DMS114 treated with DMSO at 0.1 percent for 48 hours (cell line): Measurements from ENCODE around the gene FCN1.

Source experiments
- DNase-seq: peaks from one replicate; lab custom pipeline; 2025; ENCODE audit not compliant: unreplicated experiment; lab: John Stamatoyannopoulos, UW

The FCN1 gene

GRCh38 chr9:134937566-134938345 is 20.0 kb upstream of the FCN1 start:
- DNase-seq: no peak

- no peak for DNase-seq
Measured at GRCh38 chr9:134937164-134937555, 19.4 kb upstream of the FCN1 start.

GRCh38 chr9:134936346-134937163 is 18.8 kb upstream of the FCN1 start:
- no peak for DNase-seq

GRCh38 chr9:134935701-134936345 is 18.1 kb upstream of the FCN1 start:
- no peak for DNase-seq

DNA sequence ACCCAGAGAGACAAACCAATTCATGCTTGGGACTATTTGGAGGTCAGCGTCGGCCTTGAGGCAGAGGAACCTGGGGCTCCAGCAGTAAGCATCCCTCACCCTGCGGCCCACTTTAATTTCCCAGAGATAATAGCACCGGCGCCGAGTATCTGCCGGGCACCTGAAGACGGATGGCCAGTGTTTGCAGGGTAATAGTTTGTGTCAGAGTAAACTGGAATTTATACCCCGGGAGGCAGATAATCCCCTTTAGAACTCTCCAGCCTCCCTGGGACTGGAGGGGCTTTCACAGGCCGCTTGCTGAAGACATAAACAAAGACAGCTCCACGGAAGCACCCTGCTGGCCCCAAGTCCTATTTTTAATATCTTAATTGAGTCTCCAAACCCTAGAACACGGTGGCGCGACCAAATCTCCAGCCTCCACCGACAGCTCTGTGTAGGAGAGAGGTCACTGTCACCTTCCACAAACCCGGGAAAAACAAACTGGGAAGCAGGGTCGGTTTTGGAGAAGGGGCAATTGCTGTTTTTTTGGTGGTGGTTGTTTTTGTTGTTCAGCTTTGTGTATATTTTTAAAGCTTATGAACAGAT is 17.4 kb upstream of the FCN1 start:
- DNase-seq: no peak

DNA sequence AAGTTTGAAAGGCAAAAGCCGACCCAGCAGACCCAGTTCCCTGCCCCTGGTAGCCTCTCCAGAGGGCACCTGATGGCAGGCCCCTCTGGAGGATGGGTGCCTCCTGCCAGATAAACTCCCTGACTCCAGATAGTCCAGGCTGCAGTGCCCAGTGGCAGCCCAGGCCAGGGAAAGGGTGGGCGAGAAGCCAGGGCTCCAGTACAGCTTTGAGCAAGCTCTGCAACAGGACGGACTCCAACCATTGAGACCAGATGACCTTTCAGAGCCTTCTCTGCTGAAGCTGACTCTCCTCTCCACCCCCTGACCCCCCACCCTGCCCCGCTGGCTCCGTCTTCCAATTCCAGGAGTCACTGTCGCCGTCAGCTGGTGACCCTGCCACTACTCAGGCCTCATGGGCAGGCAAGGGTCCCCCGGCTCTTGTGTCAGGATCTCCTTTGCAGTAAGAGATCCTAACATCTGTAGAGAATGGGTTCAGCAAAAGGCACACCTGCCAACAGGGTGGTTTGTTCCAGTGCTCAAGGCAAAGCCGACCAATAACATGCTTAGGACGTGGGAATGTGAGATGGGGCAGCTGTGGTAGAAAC is 15.5 kb upstream of the FCN1 start:
- no peak for DNase-seq

GRCh38 chr9:134932606-134933005 is 14.9 kb upstream of the FCN1 start:
- DNase-seq: no peak

- DNase-seq: no peak
Measured at GRCh38 chr9:134932171-134932570, 14.5 kb upstream of the FCN1 start.

- no peak for DNase-seq
Measured at GRCh38 chr9:134930398-134930797, 12.7 kb upstream of the FCN1 start.

DNA sequence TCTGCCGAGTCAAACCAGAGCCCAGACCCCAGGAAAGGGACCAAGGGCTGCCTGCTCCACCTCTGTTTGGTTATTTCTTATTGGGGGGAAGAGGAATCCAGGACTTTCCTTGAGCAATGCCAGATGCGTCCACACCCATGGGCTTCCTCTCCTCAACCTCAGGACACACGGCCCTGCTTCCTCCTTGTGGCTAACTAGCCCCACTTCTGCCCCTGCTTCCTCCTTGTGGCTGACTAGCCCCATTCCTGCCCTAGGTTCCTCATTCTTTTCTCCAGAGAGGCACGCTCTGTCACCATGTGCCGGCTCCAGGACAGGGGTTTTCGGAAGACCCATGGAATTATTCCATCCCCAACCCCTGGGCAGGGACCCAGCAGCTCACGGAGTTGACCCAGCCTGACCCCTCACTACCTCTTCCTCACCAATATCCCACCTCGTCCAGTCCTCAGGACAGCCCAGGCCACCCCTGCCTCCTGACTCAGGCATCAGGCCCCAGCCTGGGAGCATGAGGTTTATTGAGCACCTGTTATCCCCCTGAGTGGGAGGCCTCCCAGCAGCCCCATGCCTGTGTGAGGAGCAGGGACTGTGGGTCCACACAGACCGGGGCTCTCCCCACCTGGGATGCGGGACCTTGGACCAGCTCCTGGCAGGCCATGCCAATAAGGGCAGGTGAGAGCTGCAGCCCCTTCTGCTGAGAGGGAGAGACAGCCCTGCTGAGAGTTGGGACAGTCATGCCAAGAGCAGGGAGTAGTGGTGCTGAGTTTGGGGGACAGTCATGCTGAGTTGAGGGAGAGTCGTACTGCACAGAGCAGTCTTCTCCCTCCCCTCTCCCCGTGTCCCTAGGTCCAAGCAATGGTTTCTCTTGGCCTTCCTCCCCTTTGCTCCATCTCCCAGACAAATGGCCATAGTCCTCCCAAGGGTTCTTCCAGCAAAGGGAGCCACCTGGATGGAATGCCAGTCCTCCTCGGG is 11.8 kb upstream of the FCN1 start:
- DNase-seq: no peak

DNA sequence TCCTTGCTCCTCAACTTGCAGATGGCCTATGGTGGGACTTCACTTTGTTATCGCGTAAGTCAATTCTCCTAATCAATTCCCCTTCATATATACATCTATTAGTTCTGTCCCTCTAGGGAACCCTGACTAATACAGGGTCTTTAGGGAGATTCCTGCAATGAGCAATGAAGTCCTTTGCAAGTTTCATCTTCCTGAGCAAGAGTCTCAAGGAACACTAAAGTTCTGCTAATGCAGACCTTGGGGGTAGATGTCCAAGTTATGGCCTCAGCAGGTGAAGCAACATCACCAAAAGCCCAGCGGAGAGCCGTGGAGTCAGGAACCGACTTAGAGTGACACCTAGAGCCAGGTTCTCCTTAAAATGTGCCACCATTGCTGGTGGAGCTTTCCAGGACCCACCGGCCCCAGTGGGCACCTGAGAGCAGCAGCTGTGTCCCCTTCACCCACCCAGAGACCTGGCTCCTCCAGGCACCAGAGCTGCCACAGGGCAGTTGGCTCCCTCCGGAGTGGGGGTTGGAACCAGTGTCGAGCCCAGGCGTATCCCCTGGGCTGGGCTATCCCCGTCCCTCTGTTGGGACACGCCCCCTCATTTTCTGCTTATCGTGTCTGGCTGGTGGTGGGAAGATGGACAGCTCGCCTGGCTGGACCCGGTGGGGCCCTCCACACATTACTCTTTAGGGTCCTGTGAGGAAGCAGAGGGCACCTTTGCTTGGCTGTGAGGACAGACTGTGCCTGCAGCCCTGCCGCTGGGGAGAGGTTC is 10.9 kb upstream of the FCN1 start:
- no peak for DNase-seq

DNA sequence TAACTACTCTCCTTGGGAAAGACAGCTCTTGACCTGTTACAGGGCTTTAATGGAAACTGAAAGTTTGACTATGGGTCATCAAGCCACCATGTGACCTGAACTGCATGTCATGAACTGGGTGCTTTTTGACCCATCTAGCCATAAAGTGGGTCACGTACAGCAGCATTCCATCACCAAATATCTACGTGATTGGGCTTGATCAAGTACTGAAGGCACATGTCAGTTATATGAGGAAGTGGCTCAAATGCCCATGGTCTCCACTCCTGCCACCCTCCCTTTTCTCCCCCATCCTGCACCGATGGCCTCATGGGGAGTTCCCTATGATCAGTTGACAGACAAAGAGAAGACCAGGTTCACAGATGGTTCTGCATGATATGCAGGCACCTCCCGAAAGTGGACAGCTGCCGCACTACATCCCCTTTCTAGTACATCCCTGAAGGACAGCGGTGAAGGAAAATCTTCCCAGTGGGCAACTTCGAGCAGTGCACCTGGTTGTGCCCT is 7.3 kb upstream of the FCN1 start:
- DNase-seq: no peak

- DNase-seq: no peak
Measured at GRCh38 chr9:134923466-134923865, 5.8 kb upstream of the FCN1 start.

- DNase-seq: no peak
Measured at GRCh38 chr9:134922932-134923240, 5.2 kb upstream of the FCN1 start.

DNA sequence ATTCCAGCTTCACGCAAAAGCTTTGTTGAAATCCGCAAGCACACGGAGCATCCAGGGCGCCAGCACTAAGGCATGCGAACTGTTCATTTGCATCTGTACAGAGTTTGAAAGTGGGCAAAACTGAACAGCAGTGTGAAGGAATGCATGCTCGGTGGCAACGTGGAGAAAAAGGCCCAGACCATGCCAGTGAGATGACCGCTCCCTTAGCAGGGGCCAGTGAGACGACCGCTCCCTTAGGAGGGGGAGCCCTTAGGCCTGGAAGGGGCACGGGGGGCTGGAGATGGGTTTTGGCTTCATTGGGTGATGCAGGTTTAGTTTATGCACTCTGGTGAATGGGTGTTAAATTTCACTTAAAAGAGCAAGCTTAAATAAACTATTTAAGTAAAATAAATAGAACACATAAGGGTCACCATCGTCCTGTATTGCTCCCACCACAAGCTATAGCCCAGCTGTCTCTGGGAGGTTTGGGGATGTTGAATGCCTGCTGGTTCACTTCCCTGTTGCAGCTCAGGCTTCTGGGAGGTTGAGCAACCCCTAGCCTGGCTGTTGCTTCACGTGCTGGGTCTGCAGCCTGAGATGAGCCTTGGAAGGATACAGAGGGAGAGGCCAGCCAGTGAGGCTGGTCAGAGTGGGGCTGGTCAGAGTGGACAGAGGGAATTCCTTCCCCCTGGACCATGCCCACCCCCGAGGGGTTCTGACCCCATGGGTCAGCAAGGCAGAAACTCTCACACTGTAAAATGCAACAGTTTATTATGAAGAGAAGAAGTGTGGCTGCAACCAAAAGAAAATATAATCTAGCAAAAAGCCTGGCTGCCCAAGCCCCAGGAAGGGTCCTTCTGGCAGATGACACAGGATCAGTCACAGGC is 4.6 kb upstream of the FCN1 start:
- no peak for DNase-seq

DNA sequence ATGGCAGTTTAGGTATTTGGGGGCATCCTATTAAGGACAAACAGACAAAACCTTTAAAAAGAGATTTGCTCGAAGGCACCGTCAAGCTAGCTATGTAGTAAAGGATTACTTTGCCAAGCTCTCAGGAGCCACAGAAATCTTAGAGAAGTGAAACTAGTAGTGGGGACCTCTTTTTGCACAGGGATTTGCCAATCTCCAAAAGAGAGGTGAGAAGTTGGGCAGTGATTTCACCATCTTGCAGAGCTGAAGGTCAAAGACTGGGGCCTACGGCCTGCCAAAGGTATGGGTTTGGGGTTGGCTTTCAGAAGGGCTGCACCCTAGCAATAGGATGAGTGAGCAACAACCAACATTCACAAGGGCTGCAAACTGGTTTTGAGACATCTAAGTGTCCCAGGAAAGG is 1.6 kb upstream of the FCN1 start:
- no peak for DNase-seq

DNA sequence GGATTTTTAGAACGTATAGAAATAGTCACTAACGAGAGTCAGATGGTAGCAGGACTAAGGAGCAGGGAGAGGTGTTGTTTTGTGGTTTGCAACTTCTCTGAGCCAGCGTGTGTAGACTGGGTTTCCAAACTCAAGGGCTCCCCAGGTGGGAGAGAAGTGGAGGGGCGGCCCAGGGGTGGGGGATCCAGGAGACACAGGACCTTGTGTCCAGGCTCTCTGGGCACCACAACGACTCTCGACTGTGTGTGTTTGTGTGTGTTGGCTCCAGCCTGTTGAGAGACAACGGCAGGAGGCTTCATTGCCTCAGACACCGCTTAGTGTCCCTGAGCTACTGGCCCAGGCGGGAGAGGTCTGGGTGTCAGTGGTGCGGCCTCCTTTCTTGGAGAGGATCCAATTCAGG is 934 bp upstream of the FCN1 start:
- no peak for DNase-seq

- DNase-seq: no peak
Measured at GRCh38 chr9:134916161-134916665, 1.5 kb downstream of the FCN1 start.
